LNCaP clone FGC (cell line): Measurements from ENCODE around the gene FBN3.

Experiments
- DNase-seq: peaks from one replicate; pipeline ENCODE4 v3.0.0-alpha.2; 2011; ENCODE audit warnings: low read depth
- H3K4me3 ChIP-seq: 2 replicates; pipeline ENCODE4 v1.5.1; 2011; ENCODE audit warnings: mild to moderate bottlenecking, low read depth, low read length, control low read depth
- CTCF ChIP-seq: IDR thresholded peaks from 2 replicates; pipeline ENCODE4 v1.5.1; 2012; ENCODE audit warnings: mild to moderate bottlenecking; ENCODE audit not compliant: control insufficient read depth, insufficient read depth; ENCODE audit errors: extremely low read depth

Gene FBN3

DNA sequence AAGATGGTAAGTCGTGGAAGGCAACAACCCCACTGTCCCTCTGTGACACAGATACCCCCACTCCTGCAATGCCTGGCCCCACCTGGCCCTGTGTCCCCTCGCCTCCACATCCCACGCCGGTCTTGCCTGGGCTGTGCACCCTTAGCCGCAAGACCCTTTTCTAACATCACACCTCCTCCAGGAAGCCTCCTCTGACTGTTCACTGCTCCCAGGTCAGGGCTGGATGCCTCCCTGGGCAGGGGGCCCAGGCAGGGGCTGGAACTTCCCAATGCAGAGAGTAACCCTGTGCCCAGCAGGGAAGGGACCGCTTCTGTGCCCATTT is 1.3 kb downstream of the FBN3 start:
- H3K4me3 ChIP-seq = no peak overlapping the region
- no peak for TF ChIP-seq CTCF

DNA sequence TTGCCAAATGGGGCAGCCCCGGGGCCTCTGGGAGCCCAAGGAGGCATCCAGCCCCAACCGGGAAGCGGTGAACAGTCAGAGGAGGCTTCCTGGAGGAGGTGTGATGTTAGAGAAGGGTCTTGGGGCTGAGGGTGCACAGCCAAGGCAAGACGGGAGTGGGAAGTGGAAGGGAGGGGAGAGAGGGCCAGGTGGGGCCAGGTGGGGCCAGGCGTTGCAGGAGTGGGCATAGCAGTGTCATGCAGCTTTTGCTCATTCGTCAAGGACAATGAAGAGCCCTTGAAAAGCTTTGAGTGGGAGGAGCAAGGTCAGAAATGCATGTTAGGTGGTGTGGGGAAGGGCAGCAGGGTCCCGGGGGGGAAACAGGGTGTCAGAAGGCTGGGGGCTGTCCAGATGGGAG is 1.8 kb downstream of the FBN3 start:
- DNase-seq = no peak
- no peak overlapping the region for H3K4me3 ChIP-seq
- no peak for TF ChIP-seq CTCF

More for the DNA sequence above, 1.3 kb downstream of the FBN3 start:
- no peak for DNase-seq

DNA sequence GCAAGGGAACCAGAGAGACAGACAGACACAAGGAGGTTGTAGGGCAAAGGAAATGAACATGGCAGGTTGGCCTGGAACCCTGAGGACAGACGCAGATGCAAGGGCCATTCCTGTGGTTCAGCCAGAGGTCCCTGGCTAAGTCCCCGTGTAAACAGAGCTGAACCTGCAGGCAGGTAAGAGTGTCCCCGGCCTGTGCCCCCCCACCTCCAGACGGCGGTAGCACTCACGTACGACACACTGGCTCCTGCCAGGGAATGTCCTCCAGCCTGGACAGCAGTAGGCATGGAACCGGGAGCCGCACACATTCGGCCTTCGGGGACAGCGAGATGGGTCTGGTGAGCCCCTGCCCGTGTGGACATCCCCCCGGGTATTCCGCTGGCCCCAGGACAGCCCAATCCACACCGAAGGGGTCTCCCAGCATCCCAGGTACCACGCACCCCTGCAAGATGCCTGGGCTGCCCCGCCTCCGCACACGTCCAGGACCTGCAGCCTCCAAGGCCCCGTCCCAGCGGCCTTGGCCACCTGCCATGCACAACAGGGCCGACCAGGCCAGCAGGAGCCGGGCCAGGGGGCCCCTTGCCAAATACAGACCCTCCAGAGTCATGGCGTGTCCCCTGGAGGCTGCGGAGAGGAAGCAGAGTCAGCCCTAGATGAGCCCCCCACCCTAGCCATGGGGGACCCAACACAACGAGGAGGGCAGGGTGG is 2.4 kb downstream of the FBN3 start:
- no peak for TF ChIP-seq CTCF
- DNase-seq = no peak
- H3K4me3 ChIP-seq = no peak overlapping the region

DNA sequence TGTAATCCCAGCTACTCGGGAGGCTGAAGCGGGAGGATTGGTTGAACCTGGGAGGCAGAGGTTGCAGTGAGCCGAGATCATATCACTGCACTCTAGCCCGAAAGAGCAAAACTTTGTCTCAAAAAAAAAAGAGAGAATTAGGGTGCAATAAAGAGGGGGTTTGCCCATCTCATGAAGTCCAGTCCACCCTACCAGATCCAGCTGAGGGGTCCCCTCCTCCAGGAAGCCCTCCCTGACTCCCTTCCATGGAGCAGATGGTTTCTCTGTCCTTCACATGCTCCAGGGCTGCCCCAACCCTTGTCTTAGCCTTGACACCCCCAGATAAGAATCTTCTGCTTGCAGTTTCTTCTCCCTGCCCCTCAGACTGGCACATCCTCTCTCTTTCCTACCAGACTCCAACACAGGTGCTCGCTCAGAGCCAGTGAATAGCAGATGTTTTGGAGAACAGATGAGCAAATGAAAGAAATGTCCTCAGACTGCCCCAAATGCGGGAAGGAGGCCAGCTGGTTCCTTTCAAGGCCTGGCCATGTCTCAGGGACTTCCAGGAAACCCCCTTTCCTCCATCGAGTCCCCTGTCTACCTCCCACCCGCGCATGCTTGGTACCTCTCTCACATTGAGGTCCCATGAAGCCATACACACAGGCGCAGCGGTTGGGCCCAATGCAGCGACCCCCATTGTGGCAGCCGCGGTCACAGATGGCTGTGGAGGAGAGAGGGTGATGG is 5.0 kb downstream of the FBN3 start:
- no peak overlapping the region for H3K4me3 ChIP-seq
- no peak for DNase-seq
- no peak for TF ChIP-seq CTCF

DNA sequence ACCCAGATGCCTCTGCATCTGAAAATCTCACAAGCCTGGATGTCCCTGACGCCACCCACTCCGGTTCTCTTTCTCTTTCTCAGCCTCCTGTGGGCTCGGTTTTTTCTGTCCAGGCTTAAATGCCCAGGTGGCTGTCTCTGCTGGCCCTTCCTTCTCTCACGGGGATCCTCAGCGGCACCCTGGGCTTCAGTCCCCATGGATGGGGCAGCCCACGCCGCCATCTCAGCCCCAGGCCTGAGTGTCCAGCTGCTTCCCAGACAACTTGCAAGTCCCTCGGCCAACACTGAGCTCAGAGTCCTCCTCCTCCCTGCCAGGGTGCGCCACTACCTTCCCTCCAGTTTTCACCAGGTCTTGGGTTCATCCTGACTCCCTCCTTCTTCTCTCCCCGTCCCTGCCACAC is 6.4 kb downstream of the FBN3 start:
- DNase-seq = no peak
- TF ChIP-seq CTCF = no peak
- no peak overlapping the region for H3K4me3 ChIP-seq

DNA sequence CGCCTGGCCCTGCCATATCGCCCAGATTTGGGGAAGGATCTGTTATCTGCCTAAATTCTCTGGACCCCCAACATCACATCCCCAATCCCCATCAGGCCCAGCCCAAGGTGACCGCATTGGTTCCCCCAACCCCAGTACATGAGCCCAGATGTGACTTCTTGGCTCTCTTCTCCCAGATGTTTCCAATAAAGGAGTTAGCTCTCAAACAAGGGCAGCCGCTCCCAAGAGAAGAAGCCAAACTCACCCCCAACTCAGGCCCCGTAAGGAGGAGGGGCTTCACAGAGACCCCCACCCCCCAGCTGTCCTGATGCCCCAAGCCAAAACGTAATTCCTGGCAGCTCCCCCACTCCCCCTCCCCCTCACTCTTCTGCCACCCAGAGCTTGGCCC is 6.9 kb downstream of the FBN3 start:
- no peak for DNase-seq
- no peak for TF ChIP-seq CTCF
- no peak overlapping the region for H3K4me3 ChIP-seq
